ENCODE data around the gene SEMA3A. TPM values are rescaled to one million over a fixed set of nuclear protein-coding genes. Genes with fewer than 3 reads are reported as not detected.

The SEMA3A gene
- total RNA-seq, 4 donors from 2014 or later: 3.1 to 88.9 (median 6.5) TPM

GRCh38 chr7:84108787-84109186, 85.8 kb downstream of the SEMA3A start:
- intact Hi-C loops (cut with DNase I; ENCODE audit: low total_unique reads): no loop called here
- Histone ChIP-seq H3K27ac (no peak overlapping the region), H3K4me1 (no peaks in the 10 kb centered on the region), H3K27me3 (no peaks in the 10 kb centered on the region), H3K9me3 (no peaks in the 10 kb centered on the region), H3K36me3 (no peaks in the 10 kb centered on the region), H3K4me3 (no peak overlapping the region)
- no peak for DNase-seq
- no peak for TF ChIP-seq POLR2A (IDR thresholded peaks at IDR 0.05)
- TF ChIP-seq CTCF (IDR thresholded peaks at IDR 0.05): no peak

GRCh38 chr7:84108119-84108518, 86.5 kb downstream of the SEMA3A start:
- H3K9me3 ChIP-seq: no peaks in the 10 kb centered on the region
- no peak overlapping the region for H3K4me3 ChIP-seq
- H3K4me1 ChIP-seq: no peaks in the 10 kb centered on the region
- H3K27me3 ChIP-seq: no peaks in the 10 kb centered on the region
- intact Hi-C loops (cut with DNase I; ENCODE audit: low total_unique reads): no loop called here
- no peak overlapping the region for H3K27ac ChIP-seq
- TF ChIP-seq POLR2A (IDR thresholded peaks at IDR 0.05) (no peak), CTCF (IDR thresholded peaks at IDR 0.05) (no peak)
- H3K36me3 ChIP-seq: no peaks in the 10 kb centered on the region
- DNase-seq: no peak

GRCh38 chr7:84107259-84107658, 87.3 kb downstream of the SEMA3A start:
- TF ChIP-seq POLR2A (IDR thresholded peaks at IDR 0.05) (no peak), CTCF (IDR thresholded peaks at IDR 0.05) (no peak)
- no peak overlapping the region for H3K27ac ChIP-seq

GRCh38 chr7:84106291-84106690, 88.3 kb downstream of the SEMA3A start:
- no peaks in the 10 kb centered on the region for H3K36me3 ChIP-seq
- intact Hi-C loops (cut with DNase I; ENCODE audit: low total_unique reads): no loop called here

More at GRCh38 chr7:84107259-84107658, 87.3 kb downstream of the SEMA3A start:
- no peak for DNase-seq
- H3K27me3 ChIP-seq: no peaks in the 10 kb centered on the region
- H3K9me3 ChIP-seq: no peaks in the 10 kb centered on the region
- H3K36me3 ChIP-seq: no peaks in the 10 kb centered on the region
- intact Hi-C loops (cut with DNase I; ENCODE audit: low total_unique reads): no loop called here
- no peak overlapping the region for H3K4me3 ChIP-seq
- H3K4me1 ChIP-seq: no peaks in the 10 kb centered on the region

GRCh38 chr7:84105586-84105985, 89.0 kb downstream of the SEMA3A start:
- H3K27ac ChIP-seq: no peak overlapping the region
- DNase-seq: no peak
- H3K27me3 ChIP-seq: no peaks in the 10 kb centered on the region
- H3K4me3 ChIP-seq: no peak overlapping the region
- H3K36me3 ChIP-seq: no peaks in the 10 kb centered on the region
- TF ChIP-seq CTCF (IDR thresholded peaks at IDR 0.05) (no peak), POLR2A (IDR thresholded peaks at IDR 0.05) (no peak)
- no peaks in the 10 kb centered on the region for H3K4me1 ChIP-seq
- no peaks in the 10 kb centered on the region for H3K9me3 ChIP-seq
- intact Hi-C loops (cut with DNase I; ENCODE audit: low total_unique reads): no loop called here

More at GRCh38 chr7:84106291-84106690, 88.3 kb downstream of the SEMA3A start:
- no peaks in the 10 kb centered on the region for H3K4me1 ChIP-seq
- no peak overlapping the region for H3K27ac ChIP-seq
- H3K9me3 ChIP-seq: no peaks in the 10 kb centered on the region
- no peak for TF ChIP-seq POLR2A (IDR thresholded peaks at IDR 0.05)
- no peak for TF ChIP-seq CTCF (IDR thresholded peaks at IDR 0.05)
- H3K27me3 ChIP-seq: no peaks in the 10 kb centered on the region
- no peak overlapping the region for H3K4me3 ChIP-seq
- no peak for DNase-seq
